Measurements from ENCODE around the gene MAP2K6.

MAP2K6 gene

DNA sequence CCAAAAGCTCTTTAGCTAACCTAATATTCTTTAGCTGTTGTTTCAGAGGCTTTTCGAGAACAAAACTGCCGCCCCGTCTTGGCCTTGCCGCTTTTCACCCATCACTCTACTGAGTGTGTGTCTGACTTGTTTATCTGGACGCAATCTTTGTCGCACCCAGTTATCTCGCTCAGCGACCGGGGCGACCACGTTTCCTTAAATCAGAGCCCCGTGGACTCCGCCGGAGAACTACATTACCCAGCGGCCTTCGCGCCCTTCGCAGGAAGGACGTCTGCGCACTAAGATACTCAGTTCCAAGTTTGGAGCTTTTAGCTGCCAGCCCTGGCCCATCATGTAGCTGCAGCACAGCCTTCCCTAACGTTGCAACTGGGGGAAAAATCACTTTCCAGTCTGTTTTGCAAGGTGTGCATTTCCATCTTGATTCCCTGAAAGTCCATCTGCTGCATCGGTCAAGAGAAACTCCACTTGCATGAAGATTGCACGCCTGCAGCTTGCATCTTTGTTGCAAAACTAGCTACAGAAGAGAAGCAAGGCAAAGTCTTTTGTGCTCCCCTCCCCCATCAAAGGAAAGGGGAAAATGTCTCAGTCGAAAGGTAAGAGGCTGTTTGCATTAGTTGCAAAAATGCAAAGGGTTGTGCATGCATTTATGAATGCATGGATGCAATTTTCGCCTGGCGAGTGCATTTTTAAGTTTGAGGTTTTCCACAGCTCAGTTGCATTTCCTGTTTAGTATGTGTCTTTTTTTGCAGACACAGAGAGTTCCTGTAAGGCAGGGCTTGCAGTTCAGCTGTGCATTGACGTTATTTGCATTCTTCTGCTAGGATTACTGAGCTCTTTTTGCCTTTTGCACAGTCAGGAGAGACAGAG is at the start of gene MAP2K6:
MAP2K6 (plus strand) TSS at position 290 of the 867 bp plus-strand sequence; CDS start at position 578, 288 bp downstream.
- peak; percentile 90 for DNase-seq (ENCODE audit: low spot score)

DNA sequence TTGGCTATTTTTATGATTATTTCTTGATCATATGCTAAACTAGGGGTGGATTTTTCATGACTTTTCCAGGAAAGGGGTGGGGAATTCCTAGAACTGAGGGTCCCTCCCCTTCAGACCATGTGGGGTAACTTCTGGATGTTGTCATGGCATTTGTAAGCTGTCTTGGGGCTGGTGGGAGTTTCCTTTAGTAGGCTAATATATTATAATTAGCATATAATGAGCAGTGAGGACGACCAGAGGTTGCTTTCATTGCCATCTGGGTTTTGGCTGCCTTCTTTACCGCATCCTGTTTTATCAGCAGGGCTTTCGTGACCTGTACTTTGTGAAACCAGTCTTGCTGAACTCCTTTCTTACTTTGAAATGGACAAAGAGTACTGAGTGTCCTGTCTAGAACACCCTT is 47.2 kb upstream of the MAP2K6 start:
- peak; percentile 5 for DNase-seq (ENCODE audit: low spot score)

DNA sequence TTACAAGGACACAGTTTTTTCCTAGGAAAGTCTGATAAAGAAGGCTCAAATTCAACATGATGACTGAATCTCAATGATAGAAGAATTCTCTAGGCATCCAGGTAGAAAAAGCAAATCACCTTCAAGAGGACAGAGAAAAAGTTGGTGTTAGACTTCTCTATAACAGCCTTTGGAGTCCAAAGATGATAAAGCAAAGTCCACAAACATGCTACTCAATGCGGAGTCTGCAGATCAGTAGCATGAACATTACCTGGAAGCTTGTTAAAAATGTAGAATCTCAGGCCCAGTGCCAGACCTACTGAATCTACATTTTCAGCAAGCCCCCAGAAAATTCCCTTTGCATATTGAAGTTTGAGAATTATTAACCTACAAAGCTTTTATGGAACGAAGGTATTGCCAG is 41.4 kb upstream of the MAP2K6 start:
- no peak for DNase-seq (ENCODE audit: low spot score)

- no peak for DNase-seq (ENCODE audit: low spot score)
Observed at GRCh38 chr17:69375229-69375628, 39.3 kb upstream of the MAP2K6 start.

GRCh38 chr17:69388822-69389442 is 25.6 kb upstream of the MAP2K6 start:
- no peak for DNase-seq (ENCODE audit: low spot score)

DNA sequence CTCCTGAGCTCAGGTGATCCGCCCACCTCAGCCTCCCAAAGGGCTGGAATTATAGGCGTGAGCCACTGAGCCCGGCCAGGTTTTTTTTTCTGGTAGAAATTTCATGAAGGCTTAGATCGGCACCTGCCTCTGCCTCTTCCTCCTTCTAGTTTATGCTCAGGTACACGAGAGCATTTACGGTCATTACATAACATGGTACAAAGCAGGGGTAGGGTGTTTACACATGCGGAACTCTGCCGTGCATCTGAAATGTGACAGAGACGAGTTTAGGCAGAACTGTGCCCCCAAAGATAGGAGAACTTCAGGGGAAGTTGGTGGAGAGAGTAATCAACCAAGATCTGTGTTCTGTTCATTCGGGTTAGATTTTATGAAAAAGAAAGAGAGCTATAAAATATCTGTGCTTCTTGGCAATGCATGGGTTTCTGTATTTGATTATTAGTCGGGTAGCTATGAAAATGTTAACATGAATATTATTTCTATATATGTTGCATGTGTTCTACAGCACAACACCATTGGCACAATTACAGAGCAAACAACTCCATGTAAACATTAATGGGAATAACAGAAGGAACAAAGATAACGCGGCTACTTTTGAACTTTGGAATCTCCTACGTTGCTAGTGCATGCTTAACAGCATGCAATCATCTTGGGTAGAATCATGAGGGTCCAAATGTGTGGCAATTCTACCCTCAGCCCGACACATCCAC is 23.5 kb upstream of the MAP2K6 start:
- DNase-seq (ENCODE audit: low spot score): no peak

DNA sequence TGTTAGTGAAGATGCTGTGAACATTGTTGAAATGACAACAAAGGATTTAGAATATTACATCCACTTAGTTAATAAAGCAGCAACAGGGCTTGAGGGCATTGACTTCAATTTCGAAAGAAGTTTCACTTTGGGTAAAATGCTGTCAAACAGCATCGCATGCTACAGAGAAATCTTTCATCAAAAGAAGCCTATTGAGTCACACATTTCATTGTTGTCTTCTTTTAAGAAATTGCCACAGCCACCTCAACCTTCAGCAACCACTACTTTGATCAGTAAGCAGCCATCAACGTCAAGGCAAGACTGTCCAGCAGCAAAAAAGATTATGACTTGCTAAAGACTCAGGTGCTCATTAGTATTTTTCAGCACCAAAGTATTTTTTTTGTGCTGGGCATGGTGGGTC is 13.2 kb upstream of the MAP2K6 start:
- no peak for DNase-seq (ENCODE audit: low spot score)

DNA sequence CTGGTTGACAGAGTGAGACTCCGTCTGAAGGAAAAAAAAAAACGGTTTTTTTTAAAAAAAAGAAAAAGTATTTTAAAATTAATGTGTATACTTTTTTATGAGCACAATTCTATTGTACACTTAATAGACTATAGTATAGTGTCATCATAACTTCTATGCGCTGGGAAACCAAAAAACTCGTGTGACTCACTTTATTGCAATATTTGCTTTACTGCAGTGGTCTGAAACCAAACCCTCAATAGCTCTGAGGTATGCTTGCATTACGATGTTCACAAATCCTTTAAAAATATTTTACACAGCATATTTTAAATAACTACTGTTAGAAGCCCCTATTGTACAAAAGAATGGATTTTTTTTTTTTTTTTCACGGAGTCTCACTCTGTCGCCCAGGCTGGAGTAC is 12.4 kb upstream of the MAP2K6 start:
- no peak for DNase-seq (ENCODE audit: low spot score)

GRCh38 chr17:69404399-69404798 is 10.1 kb upstream of the MAP2K6 start:
- no peak for DNase-seq (ENCODE audit: low spot score)

GRCh38 chr17:69405096-69405495 is 9.4 kb upstream of the MAP2K6 start:
- DNase-seq (ENCODE audit: low spot score): no peak

- DNase-seq (ENCODE audit: low spot score): no peak
Observed at GRCh38 chr17:69406941-69407340, 7.6 kb upstream of the MAP2K6 start.

GRCh38 chr17:69407759-69408158 is 6.7 kb upstream of the MAP2K6 start:
- no peak for DNase-seq (ENCODE audit: low spot score)

DNA sequence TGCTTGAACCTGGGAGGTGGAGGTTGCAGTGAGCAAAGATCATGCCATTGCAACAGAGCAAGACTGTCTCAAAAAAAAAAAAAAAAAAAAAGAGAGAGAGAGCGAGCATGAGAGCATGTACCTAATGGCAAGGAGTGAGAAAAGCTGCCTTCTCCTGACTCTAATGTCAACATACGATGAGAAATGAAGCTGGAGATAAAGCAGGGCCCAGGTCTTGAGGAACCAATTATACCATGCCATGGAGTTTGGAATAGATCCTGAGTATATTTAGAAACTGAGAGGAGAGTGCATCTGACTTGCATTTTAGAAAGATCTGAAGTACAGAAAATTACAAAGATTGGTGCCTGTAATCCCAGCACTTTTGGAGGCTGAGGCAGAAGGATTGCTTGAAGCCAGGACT is 3.8 kb upstream of the MAP2K6 start:
- no peak for DNase-seq (ENCODE audit: low spot score)

DNA sequence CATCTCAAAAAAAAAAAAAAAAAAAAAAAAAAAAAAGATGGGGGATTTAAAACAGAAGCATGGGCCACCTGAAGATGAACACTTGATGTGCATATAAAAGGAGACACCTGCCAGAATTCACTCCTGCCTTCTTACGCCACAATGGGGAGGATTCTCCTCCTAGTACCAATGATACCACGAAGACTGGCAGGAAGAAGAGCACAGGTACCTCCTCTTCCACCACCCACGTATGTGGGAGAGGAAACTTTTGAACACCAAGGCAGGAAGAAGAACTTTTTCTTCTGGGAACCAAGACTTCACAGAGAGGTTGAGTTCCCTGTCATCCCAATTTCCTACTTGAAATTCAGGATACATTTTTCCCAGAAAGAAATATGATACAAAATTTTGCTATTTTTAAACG is 2.7 kb upstream of the MAP2K6 start:
- no peak for DNase-seq (ENCODE audit: low spot score)

DNA sequence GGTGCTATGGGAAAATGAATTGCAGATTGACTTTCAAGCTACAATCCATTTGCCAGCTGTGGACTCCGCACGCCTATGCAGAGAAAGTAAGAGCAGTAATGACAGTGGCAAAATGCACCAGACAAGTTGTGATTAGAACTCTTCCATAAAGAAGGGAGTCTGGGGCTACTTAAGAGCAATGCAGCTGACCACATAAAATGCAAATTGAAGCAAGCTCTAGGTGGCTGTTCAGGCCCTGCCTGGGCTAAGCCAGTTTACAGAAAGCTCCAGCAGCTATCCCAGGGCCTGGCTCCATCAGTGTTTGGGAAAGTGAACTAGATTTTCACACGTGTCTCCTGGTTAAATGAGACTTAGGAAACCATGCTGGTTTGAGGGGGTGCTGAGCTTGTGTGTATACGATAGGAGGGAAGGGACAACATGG is 2.2 kb upstream of the MAP2K6 start:
- DNase-seq (ENCODE audit: low spot score): no peak

GRCh38 chr17:69415431-69415830 is 934 bp downstream of the MAP2K6 start:
- no peak for DNase-seq (ENCODE audit: low spot score)

GRCh38 chr17:69417545-69418483 is 3.3 kb downstream of the MAP2K6 start:
- no peak for DNase-seq (ENCODE audit: low spot score)

DNA sequence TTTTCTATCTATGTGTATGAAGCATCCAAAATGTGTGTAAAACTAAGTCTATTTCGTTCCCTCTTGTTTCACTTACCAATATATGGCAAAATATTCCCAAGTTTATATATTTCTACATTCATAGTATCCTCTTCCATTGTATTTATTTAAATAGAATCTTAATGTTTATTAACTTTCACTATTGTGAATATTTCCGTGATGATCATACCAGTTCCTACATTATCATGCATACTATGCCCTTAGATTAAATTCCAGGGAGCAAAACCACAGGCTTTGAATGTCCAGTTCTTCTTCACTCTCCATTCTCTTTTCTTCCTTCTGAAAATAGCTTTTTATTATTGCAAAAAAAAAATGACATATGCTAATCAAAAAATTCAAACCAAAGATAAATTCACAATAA is 4.0 kb downstream of the MAP2K6 start:
- no peak for DNase-seq (ENCODE audit: low spot score)

DNA sequence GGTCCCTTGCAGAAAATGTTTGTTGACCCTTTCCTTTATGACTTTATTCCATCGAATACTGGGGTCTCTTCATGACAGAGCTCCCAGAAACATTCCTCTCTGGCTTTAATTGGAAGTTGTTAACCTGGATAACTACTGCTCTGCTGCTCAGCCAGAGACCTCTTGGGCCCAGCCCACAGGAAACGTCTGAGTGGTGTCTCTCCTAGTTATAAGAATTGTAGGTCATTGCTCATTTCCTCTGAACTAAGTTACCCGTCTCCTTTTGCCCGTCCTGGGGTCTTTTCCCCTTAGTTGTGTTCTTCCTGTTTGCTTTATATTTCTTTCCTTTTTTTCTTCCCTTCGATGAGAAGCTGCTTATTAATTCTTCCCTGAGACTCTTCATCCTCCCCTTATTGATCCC is 9.0 kb downstream of the MAP2K6 start:
- no peak for DNase-seq (ENCODE audit: low spot score)

- no peak for DNase-seq (ENCODE audit: low spot score)
Observed at GRCh38 chr17:69424287-69425041, 10.0 kb downstream of the MAP2K6 start.

GRCh38 chr17:69425978-69426377 is 11.5 kb downstream of the MAP2K6 start:
- no peak for DNase-seq (ENCODE audit: low spot score)
